ENCODE data around the gene FSTL5.

GRCh38 chr4:161382655-161383054 lies 781.1 kb downstream of the FSTL5 start:
- TF ChIP-seq POLR2A (IDR thresholded peaks at IDR 0.05; ENCODE audit: low read depth, low read length) (no peak), EP300 (IDR thresholded peaks at IDR 0.05; ENCODE audit: borderline replicate concordance in 1 of 2, control insufficient read depth in 1 of 2, low read depth in 2 of 2, low read length in 2 of 2) (no peak), HCFC1 (IDR thresholded peaks at IDR 0.05; ENCODE audit: low read length) (no peak), CTCF (IDR thresholded peaks at IDR 0.05 in 2 of 3, conservative IDR thresholded peaks at IDR 0.05 in 1 of 3; ENCODE audit: control insufficient read depth in 2 of 3, extremely low read depth in 1 of 3, insufficient read depth in 1 of 3, low read depth in 3 of 3, low read length in 3 of 3) (no peak), ZNF24 (IDR thresholded peaks at IDR 0.05) (no peak), YY1 (IDR thresholded peaks at IDR 0.05; ENCODE audit: low read depth, low read length) (no peak), RFX5 (IDR thresholded peaks at IDR 0.05; ENCODE audit: low read depth, low read length) (no peak), BRCA1 (IDR thresholded peaks at IDR 0.05; ENCODE audit: low read depth, low read length) (no peak), FOXK2 (IDR thresholded peaks at IDR 0.05) (no peak)

Measured in GM12878 (cell line).